Neuronal stem cell (in vitro differentiated cells): Measurements from ENCODE around the gene C1orf198.

Experiments
- DNase-seq: peaks from one replicate; pipeline ENCODE4 v3.0.0-alpha.2; 2013; ENCODE audit warnings: low spot score
- H2AFZ ChIP-seq: one replicate; pipeline ENCODE4 v1.6.1; 2013; ENCODE audit warnings: mild to moderate bottlenecking, low read length, inconsistent platforms
- H2AK5ac ChIP-seq: 2 replicates; pipeline ENCODE4 v1.6.1; 2013; ENCODE audit warnings: low read depth, mild to moderate bottlenecking, inconsistent platforms, low read length, moderate library complexity, mixed read lengths
- H2BK120ac ChIP-seq: 2 replicates; pipeline ENCODE4 v1.6.1; 2013; ENCODE audit warnings: low read depth, mild to moderate bottlenecking, inconsistent platforms, low read length, moderate library complexity, mixed read lengths
- H2BK12ac ChIP-seq: one replicate; pipeline ENCODE4 v1.6.1; 2013; ENCODE audit warnings: low read length, inconsistent platforms
- H2BK15ac ChIP-seq: 2 replicates; pipeline ENCODE4 v1.6.1; 2013; ENCODE audit warnings: mild to moderate bottlenecking, low read length, inconsistent platforms, mixed read lengths
- H2BK5ac ChIP-seq: one replicate; pipeline ENCODE4 v1.6.1; 2013; ENCODE audit warnings: inconsistent platforms, mild to moderate bottlenecking, low read length, moderate library complexity
- H3K14ac ChIP-seq: one replicate; pipeline ENCODE4 v1.6.1; 2013; ENCODE audit warnings: low read length, inconsistent platforms
- H3K18ac ChIP-seq: 2 replicates; pipeline ENCODE4 v1.6.1; 2013; ENCODE audit warnings: low read length, inconsistent platforms
- H3K23ac ChIP-seq: 2 replicates; pipeline ENCODE4 v1.6.1; 2013; ENCODE audit warnings: low read depth, mild to moderate bottlenecking, mixed read lengths, low read length, inconsistent platforms; ENCODE audit not compliant: poor library complexity
- H3K27ac ChIP-seq: replicated peaks from 3 replicates; pipeline ENCODE4 v1.5.1; 2013; ENCODE audit warnings: low read length, inconsistent platforms
- H3K27me3 ChIP-seq, 3 experiments: 2 replicates each; pipeline ENCODE4 v1.6.1; 2013; ENCODE audit warnings: low read length in 3 of 3, mild to moderate bottlenecking in 2 of 3, inconsistent platforms in 1 of 3, low read depth in 1 of 3, mixed read lengths in 1 of 3, moderate library complexity in 1 of 3; ENCODE audit not compliant: control insufficient read depth in 3 of 3, insufficient read depth in 3 of 3
- H3K36me3 ChIP-seq, 2 donors: replicated peaks in 1 of 2; 2 replicates each; pipeline ENCODE4 v1.6.1; 2013; ENCODE audit warnings: low read length in 2 of 2; ENCODE audit not compliant: control insufficient read depth in 2 of 2, insufficient read depth in 2 of 2
- H3K4ac ChIP-seq: 2 replicates; pipeline ENCODE4 v1.6.1; 2013; ENCODE audit warnings: inconsistent platforms, mild to moderate bottlenecking, low read length, moderate library complexity
- H3K4me1 ChIP-seq, 2 donors: 1 replicate in 1 of 2; 2 replicates in 1 of 2; pipeline ENCODE4 v1.6.1; 2013; ENCODE audit warnings: low read length in 2 of 2, low read depth in 1 of 2; ENCODE audit not compliant: control insufficient read depth in 2 of 2, insufficient read depth in 1 of 2
- H3K4me2 ChIP-seq: one replicate; pipeline ENCODE4 v1.6.1; 2013; ENCODE audit warnings: mild to moderate bottlenecking, low read length, inconsistent platforms; ENCODE audit not compliant: insufficient read depth, poor library complexity, severe bottlenecking
- H3K4me3 ChIP-seq, 2 donors: 2 replicates each; pipeline ENCODE4 v1.5.1; 2013; ENCODE audit warnings: low read length in 2 of 2, mild to moderate bottlenecking in 2 of 2, inconsistent platforms in 1 of 2, moderate library complexity in 1 of 2
- H3K79me1 ChIP-seq: one replicate; pipeline ENCODE4 v1.6.1; 2013; ENCODE audit warnings: low read depth, mild to moderate bottlenecking, inconsistent platforms, low read length, moderate library complexity
- H3K9ac ChIP-seq: one replicate; pipeline ENCODE4 v1.6.1; 2013; ENCODE audit warnings: mild to moderate bottlenecking, low read depth, low read length, inconsistent platforms; ENCODE audit not compliant: poor library complexity
- H3K9me3 ChIP-seq, 2 donors: replicated peaks in 1 of 2; 2 replicates each; pipeline versions ENCODE3 to v1.6.1; 2013; ENCODE audit warnings: low read length in 2 of 2, mild to moderate bottlenecking in 2 of 2, inconsistent platforms in 1 of 2, low read depth in 1 of 2, mixed read lengths in 1 of 2, moderate library complexity in 1 of 2; ENCODE audit not compliant: control insufficient read depth in 2 of 2, insufficient read depth in 1 of 2
- H4K8ac ChIP-seq: one replicate; pipeline ENCODE4 v1.6.1; 2013; ENCODE audit warnings: low read depth, mild to moderate bottlenecking, inconsistent platforms, low read length, moderate library complexity
- H4K91ac ChIP-seq: one replicate; pipeline ENCODE4 v1.6.1; 2013; ENCODE audit warnings: low read length, low read depth, mild to moderate bottlenecking, inconsistent platforms; ENCODE audit not compliant: poor library complexity
- WGBS, 2 donors: extraction: QIAGEN DNeasy Blood & Tissue Kit; methylation state at CpG; one replicate each; pipeline ENCODE4 v1.1.7; 2013; ENCODE audit warnings: missing lambda C conversion rate in 2 of 2, mixed read lengths in 1 of 2; ENCODE audit not compliant: insufficient read length in 2 of 2, insufficient replicate concordance in 1 of 2; ENCODE audit errors: extremely low coverage in 2 of 2; 5-methylcytosine and 5-hydroxymethylcytosine counted together

Gene C1orf198

GRCh38 chr1:230898144-230898543 is 29.8 kb upstream of the C1orf198 start:
- Histone ChIP-seq H3K4ac (no peak overlapping the region), H2BK5ac (no peak overlapping the region), H2BK12ac (no peak overlapping the region), H4K91ac (no peak overlapping the region), H2BK15ac (no peak overlapping the region), H3K4me3 (no peak overlapping the region), H3K27ac (no peak overlapping the region), H2BK120ac (no peak overlapping the region), H3K23ac (no peak overlapping the region), H3K9ac (no peak overlapping the region), H2AFZ (no peak overlapping the region), H3K9me3 (no peaks in the 10 kb centered on the region), H3K18ac (no peak overlapping the region), H3K4me2 (no peak overlapping the region), H3K27me3 (no peaks in the 10 kb centered on the region), H3K14ac (no peak overlapping the region), H3K4me1 (peaks cover 0 to 4% of the 10 kb centered on the region in 2 donors), H3K36me3 (no peaks in the 10 kb centered on the region), H2AK5ac (no peak overlapping the region), H4K8ac (no peak overlapping the region), H3K79me1 (no peaks in the 10 kb centered on the region)
- WGBS, 2 donors: no CpG with 5 or more reads among the region's 4 CpGs
- no peak for DNase-seq

- H3K23ac ChIP-seq: no peak overlapping the region
- no peak overlapping the region for H2AFZ ChIP-seq
- no peak overlapping the region for H3K4me2 ChIP-seq
- H4K91ac ChIP-seq: no peak overlapping the region
- no peak overlapping the region for H2BK12ac ChIP-seq
- no peak overlapping the region for H3K14ac ChIP-seq
- no peak overlapping the region for H3K27ac ChIP-seq
- no peak overlapping the region for H3K4ac ChIP-seq
- no peaks in the 10 kb centered on the region for H3K79me1 ChIP-seq
- peaks cover 1 to 9% of the 10 kb centered on the region in 2 donors for H3K4me1 ChIP-seq
- no peak overlapping the region for H3K18ac ChIP-seq
- no peak overlapping the region for H2BK5ac ChIP-seq
- H2BK15ac ChIP-seq: no peak overlapping the region
- H3K9me3 ChIP-seq: no peaks in the 10 kb centered on the region
- no peak overlapping the region for H3K9ac ChIP-seq
- no peaks in the 10 kb centered on the region for H3K36me3 ChIP-seq
- H4K8ac ChIP-seq: no peak overlapping the region
- no peak overlapping the region for H3K4me3 ChIP-seq
- no peak overlapping the region for H2BK120ac ChIP-seq
- no peaks in the 10 kb centered on the region for H3K27me3 ChIP-seq
- no peak for DNase-seq
- H2AK5ac ChIP-seq: no peak overlapping the region
- WGBS, 2 donors: no CpG with 5 or more reads among the region's 1 CpG
Observed at GRCh38 chr1:230896779-230897178, 28.5 kb upstream of the C1orf198 start.

- H3K9me3 ChIP-seq: no peaks in the 10 kb centered on the region
- H3K27me3 ChIP-seq: no peaks in the 10 kb centered on the region
- H3K4ac ChIP-seq: no peak overlapping the region
- peak overlapping the region; percentile 56 for H3K18ac ChIP-seq
- H3K4me3 ChIP-seq: no peak overlapping the region
- H3K23ac ChIP-seq: no peak overlapping the region
- no peak overlapping the region for H2BK5ac ChIP-seq
- H4K8ac ChIP-seq: no peak overlapping the region
- no peak overlapping the region for H2BK12ac ChIP-seq
- no peaks in the 10 kb centered on the region for H3K79me1 ChIP-seq
- H2AK5ac ChIP-seq: no peak overlapping the region
- no CpG with 5 or more reads among the region's 2 CpGs for WGBS, 2 donors
- H4K91ac ChIP-seq: no peak overlapping the region
- no peak for DNase-seq
- no peak overlapping the region for H3K14ac ChIP-seq
- H2BK120ac ChIP-seq: no peak overlapping the region
- peaks cover 7 to 8% of the 10 kb centered on the region in 2 donors for H3K4me1 ChIP-seq
- no peak overlapping the region for H2BK15ac ChIP-seq
- no peaks in the 10 kb centered on the region for H3K36me3 ChIP-seq
- no peak overlapping the region for H3K27ac ChIP-seq
- H3K4me2 ChIP-seq: no peak overlapping the region
- no peak overlapping the region for H3K9ac ChIP-seq
- no peak overlapping the region for H2AFZ ChIP-seq
Observed at GRCh38 chr1:230895452-230895851, 27.1 kb upstream of the C1orf198 start.

- Histone ChIP-seq H3K27ac (no peak overlapping the region), H2AK5ac (no peak overlapping the region), H3K9me3 (no peaks in the 10 kb centered on the region), H3K4me2 (no peak overlapping the region), H3K4ac (no peak overlapping the region), H2BK12ac (no peak overlapping the region), H2AFZ (no peak overlapping the region), H2BK120ac (no peak overlapping the region), H3K14ac (no peak overlapping the region), H2BK5ac (no peak overlapping the region), H3K23ac (no peak overlapping the region), H2BK15ac (no peak overlapping the region), H3K79me1 (no peaks in the 10 kb centered on the region), H3K9ac (no peak overlapping the region), H3K4me3 (no peak overlapping the region), H3K18ac (peak overlapping the region; percentile 36), H3K4me1 (peaks cover 7 to 8% of the 10 kb centered on the region in 2 donors), H4K8ac (no peak overlapping the region), H3K36me3 (no peaks in the 10 kb centered on the region), H3K27me3 (no peaks in the 10 kb centered on the region), H4K91ac (no peak overlapping the region)
- no peak for DNase-seq
- no CpG with 5 or more reads among the region's 5 CpGs for WGBS, 2 donors
Observed at GRCh38 chr1:230894664-230895063, 26.3 kb upstream of the C1orf198 start.
